HEK293 (cell line): ENCODE results near the gene ADAM23.
"Not testable (repeated sequence)": the region's sequence is repeated elsewhere in the genome, so short reads cannot be mapped to it uniquely, and the experiment has no call there.

ENCODE experiments used
- CTCF ChIA-PET: fragments of 350-600 bp; formaldehyde crosslinking; extraction: SDS; loops from one replicate; lab custom pipeline; 2021; ENCODE audit warnings: antibody characterized with exemption; lab: Yijun Ruan, JAX
- POLR2A ChIA-PET: fragments of 300-600 bp; formaldehyde crosslinking; extraction: SDS; loops from one replicate; lab custom pipeline; 2020; ENCODE audit warnings: antibody characterized with exemption, inconsistent platforms; lab: Yijun Ruan, JAX
- H3K27ac ChIP-seq: fragments of 200-500 bp; sonication (Bioruptor generic); 2 replicates; pipeline ENCODE4 v1.5.1; 2014; ENCODE audit warnings: low read depth, low read length, control low read depth, inconsistent platforms; ENCODE audit errors: extremely low read depth
- H3K36me3 ChIP-seq, 2 experiments: fragments of 200-500 bp in 1 of 2; sonication (Bioruptor generic) in 1 of 2; 1 replicate in 1 of 2; 2 replicates in 1 of 2; pipeline ENCODE4 v1.5.1; 2014 to 2017; ENCODE audit warnings: inconsistent platforms in 2 of 2, low read length in 2 of 2; ENCODE audit not compliant: control insufficient read depth in 2 of 2, insufficient read depth in 1 of 2
- H3K4me1 ChIP-seq: fragments of 200-500 bp; sonication (Bioruptor generic); 2 replicates; pipeline ENCODE4 v1.5.1; 2014; ENCODE audit warnings: mild to moderate bottlenecking, low read length, inconsistent platforms; ENCODE audit not compliant: control insufficient read depth, insufficient read depth
- H3K4me3 ChIP-seq: 2 replicates; pipeline ENCODE4 v1.5.1; 2011; ENCODE audit warnings: low read depth, mild to moderate bottlenecking, control low read depth, low read length, moderate library complexity
- H3K9me3 ChIP-seq: fragments of 200-500 bp; sonication (Bioruptor generic); 2 replicates; pipeline ENCODE4 v1.5.1; 2014; ENCODE audit warnings: low read depth, low read length, inconsistent platforms; ENCODE audit not compliant: control insufficient read depth, insufficient read depth
- FEZF1 ChIP-seq: fragments of 450-650 bp; formaldehyde crosslinking; IDR thresholded peaks from 2 replicates; pipeline ENCODE4 v1.5.1; 2016; ENCODE audit warnings: missing biosample characterization, missing genetic modification characterization
- MEIS1 ChIP-seq: sonication (generic); formaldehyde crosslinking; IDR thresholded peaks from 2 replicates; pipeline ENCODE4 v1.8.1; 2022; ENCODE audit warnings: missing genetic modification reagents, mild to moderate bottlenecking, borderline replicate concordance
- REPIN1 ChIP-seq: fragments of 450-650 bp; formaldehyde crosslinking; IDR thresholded peaks from 2 replicates; pipeline ENCODE4 v1.5.1; 2017; ENCODE audit warnings: missing biosample characterization, missing genetic modification characterization, low read depth
- SALL2 ChIP-seq: fragments of 450-650 bp; formaldehyde crosslinking; IDR thresholded peaks from 2 replicates; pipeline ENCODE4 v1.5.0; 2017; ENCODE audit warnings: missing biosample characterization, mild to moderate bottlenecking, missing genetic modification characterization, borderline replicate concordance
- ZBTB21 ChIP-seq: fragments of 450-650 bp; formaldehyde crosslinking; IDR thresholded peaks from 2 replicates; pipeline ENCODE4 v1.5.1; 2017; ENCODE audit warnings: missing biosample characterization, missing genetic modification characterization
- ZNF133 ChIP-seq: fragments of 450-650 bp; formaldehyde crosslinking; IDR thresholded peaks from 2 replicates; pipeline ENCODE4 v1.5.1; 2016; ENCODE audit warnings: missing biosample characterization, missing genetic modification characterization
- ZNF311 ChIP-seq: fragments of 450-650 bp; formaldehyde crosslinking; IDR thresholded peaks from 2 replicates; pipeline ENCODE4 v1.5.1; 2017; ENCODE audit warnings: missing biosample characterization, missing genetic modification characterization, borderline replicate concordance
- ZNF350 ChIP-seq: fragments of 450-650 bp; formaldehyde crosslinking; IDR thresholded peaks from 2 replicates; pipeline ENCODE4 v1.5.0; 2017; ENCODE audit warnings: missing biosample characterization, mild to moderate bottlenecking, missing genetic modification characterization
- ZNF548 ChIP-seq: fragments of 450-650 bp; formaldehyde crosslinking; IDR thresholded peaks from 2 replicates; pipeline ENCODE4 v1.5.1; 2016; ENCODE audit warnings: missing biosample characterization, missing genetic modification characterization
- ZNF561 ChIP-seq: fragments of 450-650 bp; IDR thresholded peaks from 2 replicates; pipeline ENCODE4 v1.5.1; 2018; ENCODE audit warnings: missing biosample characterization, missing genetic modification characterization, borderline replicate concordance
- TF ChIP-seq, protein P1 (sequence below): fragments of 450-650 bp; formaldehyde crosslinking; IDR thresholded peaks from 2 replicates; pipeline ENCODE4 v1.5.1; 2016; ENCODE audit warnings: missing biosample characterization, missing genetic modification characterization, low read depth
- TF ChIP-seq, protein P2 (sequence below): fragments of 450-650 bp; formaldehyde crosslinking; IDR thresholded peaks from 2 replicates; pipeline ENCODE4 v1.5.1; 2016; ENCODE audit warnings: missing biosample characterization, missing genetic modification characterization
- TF ChIP-seq, protein P3 (sequence below): fragments of 450-650 bp; formaldehyde crosslinking; IDR thresholded peaks from 2 replicates; pipeline ENCODE4 v1.5.1; 2016; ENCODE audit warnings: missing biosample characterization, missing genetic modification characterization
- TF ChIP-seq, protein P4 (sequence below): fragments of 450-650 bp; formaldehyde crosslinking; IDR thresholded peaks from 2 replicates; pipeline ENCODE4 v1.5.1; 2016; ENCODE audit warnings: missing biosample characterization, missing genetic modification characterization

The ADAM23 gene

DNA sequence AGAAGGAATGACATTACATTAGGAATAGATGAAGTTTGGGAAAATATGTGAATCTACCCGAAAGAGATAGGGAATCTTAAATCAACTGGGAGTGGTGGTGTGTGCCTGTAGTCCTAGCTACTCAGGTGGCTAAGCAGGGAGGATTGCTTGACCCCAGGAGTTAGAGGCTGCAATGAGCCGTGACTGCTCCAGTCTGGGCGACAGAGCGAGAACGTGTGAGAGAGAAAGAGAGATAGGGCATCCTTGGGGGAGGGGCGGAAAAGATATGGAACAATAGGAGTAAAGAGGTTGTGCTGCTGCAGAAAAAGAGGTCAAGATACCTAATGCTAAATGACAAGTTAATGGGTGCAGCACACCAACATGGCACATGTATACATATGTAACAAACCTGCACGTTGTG, 47.1 kb upstream of the ADAM23 start:
- Histone ChIP-seq H3K4me1 (no peaks in the 10 kb centered on the region), H3K36me3 (no peaks in the 10 kb centered on the region)
- POLR2A ChIA-PET: no interaction called here
- TF ChIP-seq ZNF561 (tag by site-specific recombination) (no peak), ZNF133 (no peak), FEZF1 (no peak), SALL2 (no peak), ZNF548 (tag by site-specific recombination) (no peak), ZNF311 (tag by site-specific recombination) (no peak), ZNF350 (no peak)
- TF ChIP-seq, protein P1, sequence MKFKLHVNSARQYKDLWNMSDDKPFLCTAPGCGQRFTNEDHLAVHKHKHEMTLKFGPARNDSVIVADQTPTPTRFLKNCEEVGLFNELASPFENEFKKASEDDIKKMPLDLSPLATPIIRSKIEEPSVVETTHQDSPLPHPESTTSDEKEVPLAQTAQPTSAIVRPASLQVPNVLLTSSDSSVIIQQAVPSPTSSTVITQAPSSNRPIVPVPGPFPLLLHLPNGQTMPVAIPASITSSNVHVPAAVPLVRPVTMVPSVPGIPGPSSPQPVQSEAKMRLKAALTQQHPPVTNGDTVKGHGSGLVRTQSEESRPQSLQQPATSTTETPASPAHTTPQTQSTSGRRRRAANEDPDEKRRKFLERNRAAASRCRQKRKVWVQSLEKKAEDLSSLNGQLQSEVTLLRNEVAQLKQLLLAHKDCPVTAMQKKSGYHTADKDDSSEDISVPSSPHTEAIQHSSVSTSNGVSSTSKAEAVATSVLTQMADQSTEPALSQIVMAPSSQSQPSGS (tag by site-specific recombination): no peak
- TF ChIP-seq, protein P2, sequence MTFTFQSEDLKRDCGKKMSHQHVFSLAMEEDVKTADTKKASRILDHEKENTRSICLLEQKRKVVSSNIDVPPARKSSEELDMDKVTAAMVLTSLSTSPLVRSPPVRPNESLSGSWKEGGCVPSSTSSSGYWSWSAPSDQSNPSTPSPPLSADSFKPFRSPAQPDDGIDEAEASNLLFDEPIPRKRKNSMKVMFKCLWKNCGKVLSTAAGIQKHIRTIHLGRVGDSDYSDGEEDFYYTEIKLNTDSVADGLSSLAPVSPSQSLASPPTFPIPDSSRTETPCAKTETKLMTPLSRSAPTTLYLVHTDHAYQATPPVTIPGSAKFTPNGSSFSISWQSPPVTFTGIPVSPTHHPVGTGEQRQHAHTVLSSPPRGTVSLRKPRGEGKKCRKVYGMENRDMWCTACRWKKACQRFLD: no peak
- TF ChIP-seq, all 188 proteins: peak for 0
- CTCF ChIA-PET: no interaction called here
- H3K4me3 ChIP-seq: no peak overlapping the region
- no peaks in the 10 kb centered on the region for H3K9me3 ChIP-seq
- H3K27ac ChIP-seq: no peak overlapping the region

DNA sequence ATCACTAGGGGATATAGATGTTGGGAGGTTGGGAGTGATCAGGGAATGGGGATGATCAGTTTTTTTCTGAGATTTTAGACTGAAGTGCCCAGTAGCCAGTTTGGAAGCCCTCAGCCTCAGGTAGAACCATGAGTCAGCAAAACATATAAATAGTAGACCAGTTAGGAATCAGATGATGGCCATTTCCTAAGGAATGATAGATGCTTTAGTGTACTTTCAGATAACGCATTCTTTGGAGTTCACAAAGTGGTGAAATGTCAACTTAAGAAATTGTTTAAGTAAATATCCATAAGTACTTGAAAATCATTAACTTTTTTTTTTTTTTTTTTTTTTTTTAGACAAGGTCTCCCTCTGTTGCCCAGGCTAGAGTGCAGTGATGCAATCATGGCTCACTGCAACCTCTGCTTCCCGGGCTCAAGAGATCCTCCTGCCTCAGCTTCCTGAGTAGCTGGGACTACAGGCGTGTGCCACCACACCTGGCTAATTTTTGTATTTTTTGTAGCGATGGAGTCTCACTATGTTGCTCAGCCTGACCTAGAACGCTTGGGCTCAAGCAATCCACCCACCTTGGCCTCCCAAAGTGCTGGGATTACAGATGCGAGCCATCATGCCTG, 40.3 kb upstream of the ADAM23 start:
- H3K9me3 ChIP-seq, H3K36me3 ChIP-seq, POLR2A ChIA-PET, H3K4me3 ChIP-seq, H3K27ac ChIP-seq, H3K4me1 ChIP-seq, CTCF ChIA-PET: not testable (repeated sequence)

DNA sequence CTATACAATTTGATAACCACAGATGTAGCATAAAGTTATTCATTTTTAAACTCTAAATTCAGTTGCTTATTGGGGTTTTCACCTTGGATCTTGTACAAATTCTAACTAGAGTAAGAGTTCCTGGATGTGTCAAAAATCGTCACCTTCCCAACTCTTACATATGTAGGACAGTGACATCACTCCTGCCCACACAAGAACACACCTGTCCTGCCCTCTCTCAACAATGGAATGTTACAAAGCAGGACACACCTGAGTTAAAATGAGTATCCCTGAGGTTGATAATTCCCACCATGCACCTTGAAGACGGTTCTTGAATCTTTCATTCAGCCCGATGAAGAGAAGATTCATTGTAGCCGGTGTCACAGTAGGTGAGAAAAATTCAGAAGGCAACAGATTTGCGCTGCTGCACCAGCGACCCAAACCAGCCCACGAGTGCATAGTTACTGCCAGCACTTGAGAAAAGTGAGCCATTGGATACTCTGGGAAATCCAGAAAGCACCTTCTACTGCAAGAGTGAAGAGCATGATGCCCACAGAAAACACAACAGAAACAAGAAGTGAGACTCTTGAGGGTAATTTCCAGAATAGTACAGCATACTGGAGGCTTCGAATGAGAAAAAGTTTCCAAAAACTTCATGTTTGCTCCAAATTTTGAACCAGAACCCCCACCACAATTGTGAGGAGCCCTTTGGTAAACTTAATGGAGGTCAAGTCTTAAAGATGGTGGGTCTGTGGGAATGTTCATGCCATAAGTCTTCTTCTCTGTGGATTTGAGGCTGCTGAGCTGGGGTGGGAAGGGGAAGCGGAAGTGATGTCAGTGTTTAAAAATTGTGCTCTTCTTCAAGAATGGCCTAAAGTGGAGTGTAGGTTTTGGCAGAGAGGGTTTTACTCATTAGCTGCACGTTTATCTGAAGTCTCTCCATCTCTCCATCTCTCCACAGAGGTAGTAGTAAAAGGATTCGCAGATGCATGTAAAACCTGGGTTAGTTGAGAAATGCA, 34.7 kb upstream of the ADAM23 start:
- ChIA-PET CTCF (no interaction called here), POLR2A (no interaction called here)
- Histone ChIP-seq H3K27ac (no peak overlapping the region), H3K9me3 (no peaks in the 10 kb centered on the region), H3K4me1 (no peaks in the 10 kb centered on the region), H3K4me3 (no peak overlapping the region), H3K36me3 (no peaks in the 10 kb centered on the region)
- TF ChIP-seq, protein P3, sequence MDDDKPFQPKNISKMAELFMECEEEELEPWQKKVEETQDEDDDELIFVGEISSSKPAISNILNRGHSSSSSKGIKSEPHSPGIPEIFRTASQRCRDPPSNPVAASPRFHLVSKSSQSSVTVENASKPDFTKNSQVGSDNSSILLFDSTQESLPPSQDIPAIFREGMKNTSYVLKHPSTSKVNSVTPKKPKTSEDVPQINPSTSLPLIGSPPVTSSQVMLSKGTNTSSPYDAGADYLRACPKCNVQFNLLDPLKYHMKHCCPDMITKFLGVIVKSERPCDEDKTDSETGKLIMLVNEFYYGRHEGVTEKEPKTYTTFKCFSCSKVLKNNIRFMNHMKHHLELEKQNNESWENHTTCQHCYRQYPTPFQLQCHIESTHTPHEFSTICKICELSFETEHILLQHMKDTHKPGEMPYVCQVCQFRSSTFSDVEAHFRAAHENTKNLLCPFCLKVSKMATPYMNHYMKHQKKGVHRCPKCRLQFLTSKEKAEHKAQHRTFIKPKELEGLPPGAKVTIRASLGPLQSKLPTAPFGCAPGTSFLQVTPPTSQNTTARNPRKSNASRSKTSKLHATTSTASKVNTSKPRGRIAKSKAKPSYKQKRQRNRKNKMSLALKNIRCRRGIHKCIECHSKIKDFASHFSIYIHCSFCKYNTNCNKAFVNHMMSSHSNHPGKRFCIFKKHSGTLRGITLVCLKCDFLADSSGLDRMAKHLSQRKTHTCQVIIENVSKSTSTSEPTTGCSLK (tag by site-specific recombination): no peak
- TF ChIP-seq ZBTB21 (tag by site-specific recombination) (no peak), REPIN1 (no peak)

DNA sequence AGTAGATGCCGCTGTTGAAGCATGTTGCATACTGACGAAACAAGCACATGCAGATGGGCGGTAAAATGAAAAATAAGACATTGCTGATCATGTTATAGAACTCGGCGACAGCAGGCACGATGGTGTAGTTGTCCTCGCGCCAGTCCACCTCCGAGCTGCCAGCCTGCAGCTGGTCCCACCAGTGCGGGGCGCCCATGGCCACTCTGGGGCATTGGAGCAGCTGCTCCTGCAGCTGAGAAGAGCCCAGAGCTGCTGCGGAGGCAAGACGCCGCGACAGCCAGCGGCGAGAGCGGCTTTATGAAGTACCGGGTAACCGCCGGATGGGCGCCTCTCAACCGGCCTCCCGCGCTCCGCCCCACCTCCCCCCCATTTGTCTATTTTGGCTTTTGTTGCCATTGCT, 32.6 kb upstream of the ADAM23 start:
- H3K4me3 ChIP-seq: no peak overlapping the region
- TF ChIP-seq MEIS1 (CRISPR knock-in tag): no peak
- TF ChIP-seq, protein P4, sequence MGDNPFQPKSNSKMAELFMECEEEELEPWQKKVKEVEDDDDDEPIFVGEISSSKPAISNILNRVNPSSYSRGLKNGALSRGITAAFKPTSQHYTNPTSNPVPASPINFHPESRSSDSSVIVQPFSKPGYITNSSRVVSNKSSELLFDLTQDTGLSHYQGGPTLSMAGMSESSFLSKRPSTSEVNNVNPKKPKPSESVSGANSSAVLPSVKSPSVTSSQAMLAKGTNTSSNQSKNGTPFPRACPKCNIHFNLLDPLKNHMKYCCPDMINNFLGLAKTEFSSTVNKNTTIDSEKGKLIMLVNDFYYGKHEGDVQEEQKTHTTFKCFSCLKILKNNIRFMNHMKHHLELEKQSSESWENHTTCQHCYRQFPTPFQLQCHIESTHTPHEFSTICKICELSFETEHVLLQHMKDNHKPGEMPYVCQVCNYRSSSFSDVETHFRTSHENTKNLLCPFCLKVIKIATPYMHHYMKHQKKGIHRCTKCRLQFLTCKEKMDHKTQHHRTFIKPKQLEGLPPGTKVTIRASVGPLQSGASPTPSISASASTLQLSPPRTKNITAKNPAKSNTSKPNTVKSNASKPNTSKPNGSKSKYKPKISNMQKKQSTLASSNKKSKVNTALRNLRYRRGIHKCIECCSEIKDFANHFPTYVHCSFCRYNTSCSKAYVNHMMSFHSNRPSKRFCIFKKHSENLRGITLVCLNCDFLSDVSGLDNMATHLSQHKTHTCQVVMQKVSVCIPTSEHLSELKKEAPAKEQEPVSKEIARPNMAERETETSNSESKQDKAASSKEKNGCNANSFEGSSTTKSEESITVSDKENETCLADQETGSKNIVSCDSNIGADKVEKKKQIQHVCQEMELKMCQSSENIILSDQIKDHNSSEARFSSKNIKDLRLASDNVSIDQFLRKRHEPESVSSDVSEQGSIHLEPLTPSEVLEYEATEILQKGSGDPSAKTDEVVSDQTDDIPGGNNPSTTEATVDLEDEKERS (tag by site-specific recombination): no peak
- TF ChIP-seq, all 188 proteins: peak for 0
- no peak overlapping the region for H3K27ac ChIP-seq
- POLR2A ChIA-PET: no interaction called here
- CTCF ChIA-PET: no interaction called here
- no peaks in the 10 kb centered on the region for H3K9me3 ChIP-seq
- H3K4me1 ChIP-seq: no peaks in the 10 kb centered on the region
- no peaks in the 10 kb centered on the region for H3K36me3 ChIP-seq
